GM21381 (cell line): ENCODE data around the gene ARNT2.

ENCODE experiments used
- ATAC-seq: cut with Tn5 transposase; IDR thresholded peaks from one replicate; pipeline ENCODE4 v1.9.1; 2021; ENCODE audit warnings: mild to moderate bottlenecking, moderate library complexity; ENCODE audit not compliant: unreplicated experiment

The ARNT2 gene

GRCh38 chr15:80464951-80465625 lies 60.9 kb downstream of the ARNT2 start:
- no peak for ATAC-seq

- no peak for ATAC-seq
Measured at GRCh38 chr15:80465626-80466005, 61.4 kb downstream of the ARNT2 start.

GRCh38 chr15:80466543-80466942 lies 62.4 kb downstream of the ARNT2 start:
- no peak for ATAC-seq

GRCh38 chr15:80467311-80467714 lies 63.1 kb downstream of the ARNT2 start:
- no peak for ATAC-seq

- no peak for ATAC-seq
Measured at GRCh38 chr15:80468796-80469195, 64.6 kb downstream of the ARNT2 start.

GRCh38 chr15:80471881-80472280 lies 67.7 kb downstream of the ARNT2 start:
- ATAC-seq = no peak

- ATAC-seq = no peak
Measured at GRCh38 chr15:80473286-80474223, 69.4 kb downstream of the ARNT2 start.

- ATAC-seq = no peak
Measured at GRCh38 chr15:80474224-80475215, 70.3 kb downstream of the ARNT2 start.

GRCh38 chr15:80475572-80475971 lies 71.4 kb downstream of the ARNT2 start:
- ATAC-seq = no peak

- no peak for ATAC-seq
Measured at GRCh38 chr15:80476036-80476435, 71.9 kb downstream of the ARNT2 start.

GRCh38 chr15:80478075-80478474 lies 73.9 kb downstream of the ARNT2 start:
- no peak for ATAC-seq

GRCh38 chr15:80479191-80479590 lies 75.0 kb downstream of the ARNT2 start:
- ATAC-seq = no peak

- no peak for ATAC-seq
Measured at GRCh38 chr15:80480171-80480811, 76.1 kb downstream of the ARNT2 start.

- no peak for ATAC-seq
Measured at GRCh38 chr15:80480909-80481308, 76.7 kb downstream of the ARNT2 start.

- ATAC-seq = no peak
Measured at GRCh38 chr15:80482696-80483095, 78.5 kb downstream of the ARNT2 start.

- ATAC-seq = no peak
Measured at GRCh38 chr15:80483725-80484161, 79.6 kb downstream of the ARNT2 start.

GRCh38 chr15:80484333-80484864 lies 80.2 kb downstream of the ARNT2 start:
- no peak for ATAC-seq

GRCh38 chr15:80485370-80486164 lies 81.4 kb downstream of the ARNT2 start:
- no peak for ATAC-seq

GRCh38 chr15:80487839-80488390 lies 83.7 kb downstream of the ARNT2 start:
- no peak for ATAC-seq
